Trophoblast cell (in vitro differentiated cells and primary cell): ENCODE data around the gene GAPDHS.

Source experiments
- DNase-seq, 2 donors: peaks; one replicate each; pipeline ENCODE4 v3.0.0-alpha.2; 2016
- H2AFZ ChIP-seq: 2 replicates; pipeline ENCODE4 v1.6.1; 2013; ENCODE audit warnings: low read length, moderate library complexity, mild to moderate bottlenecking; ENCODE audit not compliant: insufficient read depth, poor library complexity
- H2AK5ac ChIP-seq: 2 replicates; pipeline ENCODE4 v1.6.1; 2013; ENCODE audit warnings: mild to moderate bottlenecking, low read length
- H2BK120ac ChIP-seq: 2 replicates; pipeline ENCODE4 v1.6.1; 2013; ENCODE audit warnings: low read length, mild to moderate bottlenecking, moderate library complexity; ENCODE audit not compliant: insufficient read depth, poor library complexity
- H2BK12ac ChIP-seq: 2 replicates; pipeline ENCODE4 v1.6.1; 2013; ENCODE audit warnings: mild to moderate bottlenecking, low read length, moderate library complexity
- H2BK5ac ChIP-seq: 2 replicates; pipeline ENCODE4 v1.6.1; 2013; ENCODE audit warnings: low read length, low read depth, moderate library complexity, mild to moderate bottlenecking; ENCODE audit not compliant: poor library complexity
- H3K14ac ChIP-seq: 2 replicates; pipeline ENCODE4 v1.6.1; 2013; ENCODE audit warnings: mild to moderate bottlenecking, low read length
- H3K18ac ChIP-seq: 2 replicates; pipeline ENCODE4 v1.6.1; 2013; ENCODE audit warnings: mild to moderate bottlenecking, low read length
- H3K23ac ChIP-seq: 2 replicates; pipeline ENCODE4 v1.6.1; 2013; ENCODE audit warnings: low read length
- H3K27ac ChIP-seq: 2 replicates; pipeline ENCODE4 v1.5.1; 2013; ENCODE audit warnings: low read depth, mild to moderate bottlenecking, inconsistent platforms, low read length, moderate library complexity
- H3K27me3 ChIP-seq: 2 replicates; pipeline ENCODE4 v1.6.1; 2013; ENCODE audit warnings: inconsistent platforms, mild to moderate bottlenecking, low read length, moderate library complexity; ENCODE audit not compliant: insufficient read depth
- H3K36me3 ChIP-seq, 2 experiments: 1 replicate in 1 of 2; 2 replicates in 1 of 2; pipeline ENCODE4 v1.6.1; 2013; ENCODE audit warnings: low read length in 2 of 2, mild to moderate bottlenecking in 2 of 2, moderate library complexity in 1 of 2; ENCODE audit not compliant: insufficient read depth in 2 of 2, control insufficient read depth in 1 of 2
- H3K4ac ChIP-seq: 2 replicates; pipeline ENCODE4 v1.6.1; 2013; ENCODE audit warnings: low read depth, mild to moderate bottlenecking, low read length, moderate library complexity
- H3K4me1 ChIP-seq, 2 experiments: 1 replicate in 1 of 2; 2 replicates in 1 of 2; pipeline ENCODE4 v1.6.1; 2013; ENCODE audit warnings: low read length in 2 of 2, mild to moderate bottlenecking in 2 of 2, moderate library complexity in 1 of 2; ENCODE audit not compliant: insufficient read depth in 2 of 2, control insufficient read depth in 1 of 2
- H3K4me2 ChIP-seq: 2 replicates; pipeline ENCODE4 v1.6.1; 2013; ENCODE audit warnings: inconsistent platforms, mild to moderate bottlenecking, low read length, moderate library complexity
- H3K4me3 ChIP-seq: 2 replicates; pipeline ENCODE4 v1.5.1; 2013; ENCODE audit warnings: mild to moderate bottlenecking, low read depth, low read length, inconsistent platforms
- H3K79me1 ChIP-seq: one replicate; pipeline ENCODE4 v1.6.1; 2013; ENCODE audit warnings: low read length
- H3K79me2 ChIP-seq: 2 replicates; pipeline ENCODE4 v1.6.1; 2013; ENCODE audit warnings: low read length, mild to moderate bottlenecking; ENCODE audit not compliant: control insufficient read depth, insufficient read depth, poor library complexity
- H3K9ac ChIP-seq: 2 replicates; pipeline ENCODE4 v1.6.1; 2013; ENCODE audit warnings: mild to moderate bottlenecking, low read length
- H3K9me3 ChIP-seq: 2 replicates; pipeline ENCODE4 v1.6.1; 2013; ENCODE audit warnings: low read depth, mild to moderate bottlenecking, control low read depth, inconsistent platforms, low read length; ENCODE audit not compliant: insufficient read depth
- H4K12ac ChIP-seq: 2 replicates; pipeline ENCODE4 v1.6.1; 2013; ENCODE audit warnings: low read depth, mild to moderate bottlenecking, low read length, moderate library complexity
- H4K8ac ChIP-seq: 2 replicates; pipeline ENCODE4 v1.6.1; 2013; ENCODE audit warnings: low read depth, mild to moderate bottlenecking, low read length, moderate library complexity
- H4K91ac ChIP-seq: one replicate; pipeline ENCODE4 v1.6.1; 2013; ENCODE audit warnings: low read depth, mild to moderate bottlenecking, low read length, moderate library complexity
- WGBS: extraction: QIAGEN DNeasy Blood & Tissue Kit; methylation state at CpG from one replicate; pipeline ENCODE4 v1.1.7; 2013; ENCODE audit warnings: missing lambda C conversion rate; ENCODE audit not compliant: insufficient read length, insufficient coverage; ENCODE audit errors: extremely low coverage; 5-methylcytosine and 5-hydroxymethylcytosine counted together

GAPDHS gene

DNA sequence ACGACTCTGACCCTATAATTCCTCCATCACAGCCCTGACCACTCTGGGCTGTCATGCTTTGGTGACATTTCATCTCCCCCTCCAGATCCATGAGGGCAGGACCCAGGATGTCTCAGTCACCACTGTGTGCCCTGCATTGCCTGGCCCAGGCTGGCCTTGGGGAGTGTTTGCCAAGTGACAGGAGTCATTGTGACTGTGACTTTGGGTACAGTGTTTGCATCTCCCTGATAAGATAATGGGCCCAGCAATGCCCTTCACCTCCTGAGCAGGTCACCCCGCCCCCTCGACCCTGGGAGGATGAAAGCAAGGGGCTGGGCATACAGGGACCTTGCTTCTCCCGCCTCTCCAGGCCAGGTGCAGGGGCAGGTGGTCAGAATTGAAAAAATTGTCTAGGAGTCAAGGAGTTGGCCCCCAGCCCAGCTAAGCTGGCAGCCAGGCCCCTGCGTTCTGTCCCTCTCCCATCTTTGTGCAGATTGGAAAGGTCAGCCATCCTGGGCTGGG lies 36.1 kb downstream of the GAPDHS start:
- H3K9ac ChIP-seq = no peak overlapping the region
- H3K14ac ChIP-seq = no peak overlapping the region
- no peak overlapping the region for H2BK5ac ChIP-seq
- H2BK12ac ChIP-seq = no peak overlapping the region
- no peak overlapping the region for H4K8ac ChIP-seq
- H3K27me3 ChIP-seq = no peaks in the 10 kb centered on the region
- H4K91ac ChIP-seq = no peak overlapping the region
- H3K79me2 ChIP-seq = no peaks in the 10 kb centered on the region
- H3K18ac ChIP-seq = no peak overlapping the region
- H3K4me1 ChIP-seq = no peaks in the 10 kb centered on the region
- no peak overlapping the region for H3K4me3 ChIP-seq
- no peak overlapping the region for H3K4me2 ChIP-seq
- no peak overlapping the region for H2AK5ac ChIP-seq
- H3K36me3 ChIP-seq = no peaks in the 10 kb centered on the region
- H3K79me1 ChIP-seq = no peaks in the 10 kb centered on the region
- H2AFZ ChIP-seq = no peak overlapping the region
- no peak overlapping the region for H2BK120ac ChIP-seq
- WGBS = no CpG with 5 or more reads among the region's 5 CpGs
- H3K4ac ChIP-seq = no peak overlapping the region
- no peak overlapping the region for H3K27ac ChIP-seq
- H3K9me3 ChIP-seq = peaks cover 2% of the 10 kb centered on the region
- no peak overlapping the region for H3K23ac ChIP-seq
- no peak for DNase-seq
- H4K12ac ChIP-seq = no peak overlapping the region

DNA sequence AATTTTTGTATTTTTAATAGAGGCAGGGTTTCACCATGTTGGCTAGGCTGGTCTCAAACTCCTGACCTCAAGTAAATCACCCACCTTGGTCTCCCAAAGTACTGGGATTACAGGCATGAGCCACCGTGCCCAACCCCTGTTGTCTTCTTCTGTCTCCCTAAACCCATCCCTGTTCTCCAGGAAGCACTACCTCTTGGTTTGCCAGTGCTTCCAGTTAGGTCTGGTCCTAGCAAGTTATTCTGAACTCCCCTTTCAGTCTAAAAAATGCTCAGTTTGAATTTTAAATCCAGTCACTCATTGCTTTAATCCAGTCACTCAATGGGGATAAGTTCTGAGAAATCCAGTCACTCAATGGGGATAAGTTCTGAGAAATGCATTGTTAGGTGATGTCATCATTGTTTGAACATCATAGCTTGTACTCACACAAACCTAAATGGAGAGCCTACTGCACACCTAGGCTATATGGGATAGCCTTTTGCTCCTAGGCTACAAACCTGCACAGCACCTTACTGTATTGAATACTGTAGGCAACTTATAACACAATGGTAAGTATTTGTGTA lies 38.2 kb downstream of the GAPDHS start:
- H3K27me3 ChIP-seq = no peaks in the 10 kb centered on the region
- no peak overlapping the region for H3K4ac ChIP-seq
- no peaks in the 10 kb centered on the region for H3K36me3 ChIP-seq
- H3K18ac ChIP-seq = no peak overlapping the region
- H2BK120ac ChIP-seq = no peak overlapping the region
- H3K14ac ChIP-seq = no peak overlapping the region
- H4K91ac ChIP-seq = no peak overlapping the region
- no CpG with 5 or more reads among the region's 1 CpG for WGBS
- H3K4me1 ChIP-seq = no peaks in the 10 kb centered on the region
- no peaks in the 10 kb centered on the region for H3K79me1 ChIP-seq
- no peak overlapping the region for H4K8ac ChIP-seq
- no peaks in the 10 kb centered on the region for H3K79me2 ChIP-seq
- DNase-seq = no peak
- no peak overlapping the region for H3K9ac ChIP-seq
- H2BK12ac ChIP-seq = no peak overlapping the region
- H4K12ac ChIP-seq = no peak overlapping the region
- H3K27ac ChIP-seq = no peak overlapping the region
- no peak overlapping the region for H3K23ac ChIP-seq
- H2BK5ac ChIP-seq = no peak overlapping the region
- peaks cover 5% of the 10 kb centered on the region for H3K9me3 ChIP-seq
- H3K4me2 ChIP-seq = no peak overlapping the region
- no peak overlapping the region for H2AK5ac ChIP-seq
- H3K4me3 ChIP-seq = no peak overlapping the region
- no peak overlapping the region for H2AFZ ChIP-seq

DNA sequence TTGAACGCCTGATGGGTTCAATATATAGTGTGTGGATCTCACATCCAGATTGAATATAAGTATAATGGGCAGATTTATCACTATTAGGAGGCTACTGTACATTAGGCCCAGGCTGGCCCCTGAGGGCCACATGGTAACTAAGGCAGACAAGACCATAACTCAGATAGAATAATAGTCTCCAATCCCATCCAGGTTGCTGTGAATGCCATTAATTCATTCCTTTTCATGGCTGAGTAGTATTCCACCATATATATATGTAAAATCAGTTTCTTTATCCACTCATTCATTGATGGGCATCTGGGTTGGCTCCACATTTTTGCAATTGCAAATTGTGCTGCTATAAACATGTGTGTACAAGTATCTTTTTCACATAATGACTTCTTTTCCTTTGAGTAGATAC lies 44.7 kb downstream of the GAPDHS start:
- Histone ChIP-seq H3K4me1 (no peaks in the 10 kb centered on the region), H4K91ac (no peak overlapping the region), H3K14ac (no peak overlapping the region), H3K4ac (no peak overlapping the region), H3K79me2 (no peaks in the 10 kb centered on the region), H3K23ac (no peak overlapping the region), H2BK120ac (no peak overlapping the region), H2BK5ac (no peak overlapping the region), H3K27me3 (no peaks in the 10 kb centered on the region), H3K79me1 (no peaks in the 10 kb centered on the region), H2BK12ac (no peak overlapping the region), H3K9ac (no peak overlapping the region), H4K12ac (no peak overlapping the region), H3K4me2 (no peak overlapping the region), H3K4me3 (no peak overlapping the region), H2AFZ (no peak overlapping the region), H3K18ac (no peak overlapping the region), H3K36me3 (no peaks in the 10 kb centered on the region), H2AK5ac (no peak overlapping the region), H3K9me3 (peaks cover 13% of the 10 kb centered on the region), H3K27ac (no peak overlapping the region), H4K8ac (no peak overlapping the region)
- no peak for DNase-seq
- no CpG with 5 or more reads among the region's 1 CpG for WGBS

DNA sequence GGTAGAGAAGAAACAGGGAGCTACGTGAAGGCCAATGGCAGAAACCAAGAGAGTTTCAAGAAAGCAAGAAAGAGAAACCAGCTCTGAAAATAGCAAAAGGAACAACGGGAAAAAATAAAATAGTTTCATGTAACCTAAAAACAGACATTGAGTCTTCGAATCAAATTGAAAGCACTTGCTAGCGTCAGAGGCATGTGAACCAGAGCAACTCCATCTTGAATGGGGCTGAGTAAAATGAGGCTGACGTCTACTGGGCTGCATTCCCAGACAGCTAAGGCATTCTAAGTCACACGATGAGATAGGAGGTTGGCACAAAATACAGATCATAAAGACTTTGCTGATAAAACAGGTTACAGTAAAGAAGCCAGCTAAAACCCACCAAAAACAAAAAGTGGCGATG lies 45.5 kb downstream of the GAPDHS start:
- Histone ChIP-seq H4K91ac (no peak overlapping the region), H3K14ac (no peak overlapping the region), H4K8ac (no peak overlapping the region), H3K79me1 (no peaks in the 10 kb centered on the region), H3K36me3 (no peaks in the 10 kb centered on the region), H3K27ac (no peak overlapping the region), H3K79me2 (no peaks in the 10 kb centered on the region), H3K4me2 (no peak overlapping the region), H2BK12ac (no peak overlapping the region), H3K4me1 (no peaks in the 10 kb centered on the region), H3K9me3 (peaks cover 13% of the 10 kb centered on the region), H3K9ac (no peak overlapping the region), H2AFZ (no peak overlapping the region), H3K27me3 (no peaks in the 10 kb centered on the region), H3K4me3 (no peak overlapping the region), H4K12ac (no peak overlapping the region), H2AK5ac (no peak overlapping the region), H3K18ac (no peak overlapping the region), H3K4ac (no peak overlapping the region), H3K23ac (no peak overlapping the region), H2BK5ac (no peak overlapping the region), H2BK120ac (no peak overlapping the region)
- WGBS = no CpG with 5 or more reads among the region's 7 CpGs
- no peak for DNase-seq
